Measurements from ENCODE around the gene RAB32.

Gene RAB32

DNA sequence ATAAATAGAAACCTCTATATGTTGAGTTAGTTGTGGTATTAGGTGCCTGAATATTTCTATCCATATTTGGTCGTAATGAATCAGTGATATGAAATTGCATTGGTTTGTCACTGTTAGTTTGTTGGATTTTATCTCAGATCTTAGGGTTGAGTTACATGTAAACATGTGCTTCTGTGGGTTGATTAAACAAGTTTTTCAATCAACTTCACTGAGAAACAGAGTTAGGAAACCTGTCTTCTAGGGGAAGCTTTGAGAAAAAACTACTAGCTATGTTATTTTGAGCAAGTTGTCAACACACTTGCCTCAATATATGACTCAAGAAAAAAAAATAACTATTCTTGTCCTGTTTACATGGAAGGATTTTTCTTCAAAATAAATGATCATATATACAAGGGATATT is 40.3 kb downstream of the RAB32 start:
- DNase-seq: no peak

DNA sequence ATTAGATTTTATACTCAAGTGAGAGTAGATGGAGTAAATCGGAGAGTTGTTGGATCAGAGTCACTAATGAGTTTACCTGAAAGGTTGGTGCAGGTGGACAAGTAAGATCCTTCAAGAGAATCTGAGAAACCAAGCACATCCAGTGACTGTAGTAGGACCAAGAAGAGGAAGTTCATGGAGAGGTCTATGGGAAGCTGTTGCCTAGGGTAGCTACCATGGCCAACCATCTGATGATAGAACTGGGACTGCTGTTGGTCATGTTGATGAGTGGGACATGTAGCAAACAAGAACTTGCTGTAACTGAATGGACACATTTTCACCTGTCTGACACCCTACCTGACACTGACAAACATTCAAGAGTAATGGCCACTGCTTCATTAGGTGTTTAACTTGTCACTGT is 43.8 kb downstream of the RAB32 start:
- DNase-seq: no peak

DNA sequence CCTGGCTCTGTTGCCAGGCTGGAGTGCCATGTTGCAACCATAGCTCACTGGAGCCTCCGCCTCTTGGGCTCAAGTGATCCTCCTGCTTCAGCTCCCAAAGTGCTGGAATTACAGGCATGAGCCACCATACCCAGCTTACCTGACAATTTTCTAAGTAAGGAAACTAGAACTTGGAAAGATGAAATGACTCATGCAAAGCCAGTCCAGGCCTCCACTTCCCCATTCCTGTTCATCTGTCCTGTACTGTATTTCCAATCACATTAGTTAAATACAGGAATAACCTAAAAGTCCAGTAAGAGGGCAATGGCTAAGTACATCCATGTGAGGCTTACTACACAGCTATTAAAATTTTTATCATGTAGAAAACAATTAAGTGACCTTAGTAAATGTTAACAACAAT is 46.9 kb downstream of the RAB32 start:
- no peak for DNase-seq

DNA sequence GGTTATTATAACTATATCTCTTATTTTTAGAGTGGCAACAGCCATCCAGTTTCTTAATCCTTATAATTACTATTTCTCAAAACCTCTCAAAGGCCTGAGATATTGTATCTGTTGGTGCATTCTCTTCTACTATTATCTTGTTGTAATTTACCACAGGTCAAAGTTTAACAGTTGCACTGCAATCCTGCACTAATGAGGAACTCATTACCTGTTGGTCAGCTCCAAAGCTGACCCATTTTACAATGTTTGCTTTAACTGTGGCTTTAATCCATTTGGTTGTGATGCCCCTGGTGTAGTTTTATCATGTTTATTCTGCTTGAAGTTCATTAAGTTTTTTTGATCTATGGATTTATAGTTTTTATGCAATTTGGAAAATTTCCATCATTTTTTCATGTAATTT is 48.8 kb downstream of the RAB32 start:
- no peak for DNase-seq

DNA sequence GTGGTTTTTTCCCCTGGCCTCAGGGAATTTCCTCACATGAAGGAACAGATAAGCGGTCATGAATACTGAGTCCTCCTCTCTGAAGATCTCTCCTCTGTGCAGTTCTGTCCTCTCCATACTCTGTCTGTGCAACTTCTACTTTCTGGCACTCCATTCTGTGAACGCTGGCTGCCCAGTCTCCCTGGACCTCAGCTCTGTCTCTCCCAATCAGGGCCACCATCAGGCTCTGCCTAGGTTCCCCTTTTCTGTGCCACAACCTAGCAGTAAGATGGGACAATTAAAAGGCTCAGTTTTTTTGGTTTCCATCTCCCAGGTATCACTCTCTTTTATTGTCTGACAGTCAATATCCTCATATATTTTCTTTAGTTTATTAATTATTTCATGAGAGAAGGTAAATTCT is 50.4 kb downstream of the RAB32 start:
- no peak for DNase-seq

DNA sequence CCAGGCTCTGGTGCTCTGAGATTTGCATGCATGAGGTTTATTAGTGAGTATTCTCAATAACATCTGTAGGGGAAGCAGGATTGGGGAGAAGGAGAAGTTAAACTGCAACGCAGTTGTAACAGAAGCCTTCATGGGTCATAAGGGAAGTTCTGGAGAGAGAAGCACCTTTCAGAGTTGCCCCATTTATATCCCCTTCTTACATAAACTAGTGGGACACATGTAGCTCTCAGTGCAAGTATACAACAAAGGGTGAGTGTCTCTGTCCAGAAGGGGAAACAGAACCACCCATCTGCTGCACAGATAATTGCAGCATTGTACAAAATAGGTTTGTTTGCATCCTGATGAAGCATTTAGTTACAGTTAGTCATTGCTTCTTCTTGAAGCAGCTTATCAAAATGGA is 50.9 kb downstream of the RAB32 start:
- DNase-seq: no peak

DNA sequence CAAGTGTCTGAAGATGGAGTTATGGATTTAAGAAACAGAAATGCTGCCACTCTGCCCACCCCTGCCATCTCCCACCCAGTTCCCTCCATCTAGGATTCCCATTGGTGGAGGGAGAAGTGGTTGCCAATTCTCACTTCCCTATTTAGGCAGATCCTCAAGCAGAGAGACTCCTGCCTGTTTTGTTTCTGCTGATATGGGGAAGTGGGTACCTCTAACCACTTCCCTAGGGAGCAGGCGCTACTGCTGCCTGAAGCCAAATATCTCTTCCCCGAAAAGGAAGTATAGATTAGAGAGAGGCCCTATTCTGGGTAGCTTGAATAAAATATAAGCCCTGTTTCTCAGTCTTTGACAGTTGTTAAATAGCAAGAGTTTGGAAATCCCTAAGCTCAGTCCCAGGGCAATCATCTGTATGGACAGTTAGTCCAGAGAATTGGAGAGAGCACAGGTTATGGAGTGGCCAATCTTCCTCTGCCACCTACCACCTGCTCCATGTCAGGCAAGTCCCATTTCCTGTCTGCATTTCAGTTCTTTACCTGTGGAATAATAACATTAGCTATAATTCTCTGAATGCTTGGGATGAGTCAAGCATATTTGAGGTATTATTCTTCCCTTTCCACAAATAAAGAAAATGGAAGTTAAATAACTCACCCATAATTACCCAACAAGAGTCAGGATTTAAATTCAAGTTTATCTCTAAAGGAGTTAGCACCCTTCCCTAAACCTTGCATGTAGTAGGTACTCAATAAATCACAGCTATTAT is 52.5 kb downstream of the RAB32 start:
- DNase-seq: no peak

DNA sequence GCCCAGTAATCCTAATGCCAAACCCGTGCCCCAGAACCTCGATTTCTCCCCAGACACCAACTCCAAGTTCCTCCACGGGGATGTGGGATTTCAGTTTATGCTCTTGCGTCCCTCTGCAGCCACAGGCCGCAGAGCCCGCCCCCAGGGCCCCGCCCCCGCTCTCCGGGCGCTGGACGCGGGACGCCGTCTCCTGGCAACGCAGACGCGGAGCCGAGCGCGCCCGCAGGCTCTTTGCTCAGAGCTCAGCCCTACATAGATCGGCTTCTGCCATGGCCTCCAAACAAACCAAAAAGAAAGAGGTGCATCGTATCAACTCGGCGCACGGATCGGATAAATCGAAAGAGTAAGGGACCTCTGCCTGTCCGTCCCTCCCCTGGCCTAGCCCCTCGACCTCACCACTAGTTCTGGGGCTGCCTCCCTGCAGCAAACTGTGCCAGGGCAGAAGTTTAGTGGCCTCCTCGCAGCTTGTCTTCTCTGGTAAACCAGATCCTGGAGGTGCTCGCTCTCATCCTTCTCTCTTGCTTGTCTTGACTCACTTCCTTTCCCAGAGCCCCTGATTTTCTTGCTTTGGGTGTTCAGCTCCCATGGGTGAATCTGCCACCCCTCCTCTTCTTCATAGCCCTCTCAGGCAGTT is 55.3 kb downstream of the RAB32 start, which contains the start of gene ADGB:
Gene ADGB, plus strand, starts transcription at position 201 of the 634 bp plus-strand sequence. Its CDS starts 69 bp downstream, at position 270.
- DNase-seq: no peak

DNA sequence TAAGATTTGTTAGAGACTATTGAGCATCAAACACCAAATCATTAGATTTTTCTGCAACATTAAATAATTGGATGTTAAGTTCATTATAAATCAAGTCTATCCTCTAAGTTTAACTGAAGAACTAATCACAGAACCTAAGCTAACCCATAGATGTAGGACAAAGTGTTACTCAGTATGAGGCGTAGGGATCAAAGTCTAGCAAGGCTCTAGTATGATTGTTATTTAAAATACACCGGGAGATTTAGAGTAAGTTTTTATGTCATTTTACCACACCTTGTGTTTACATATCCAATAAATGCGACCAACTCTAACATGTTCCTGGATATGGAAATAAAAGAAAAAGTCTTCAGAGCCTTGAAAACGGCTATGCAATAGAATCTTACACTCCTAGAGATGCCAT is 57.7 kb downstream of the RAB32 start:
- no peak for DNase-seq

DNA sequence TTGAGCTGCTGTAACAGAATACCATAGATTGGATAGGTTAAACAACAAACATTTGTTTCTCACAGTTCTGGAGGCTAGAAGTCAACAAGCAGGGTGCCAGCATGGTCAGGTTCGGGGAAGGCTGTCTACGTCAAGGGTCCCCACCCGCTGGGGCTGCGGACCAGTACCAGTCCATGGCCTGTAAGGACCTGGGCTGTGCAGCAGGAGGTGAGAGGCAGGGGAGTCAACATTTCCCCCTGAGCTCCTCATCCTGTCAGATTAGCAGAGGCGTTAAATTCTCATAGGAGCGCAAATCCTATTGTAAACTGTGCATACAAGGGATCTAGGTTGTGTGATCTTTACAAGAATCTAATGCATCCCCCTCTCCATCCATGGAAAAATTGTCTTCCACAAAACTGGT is 58.9 kb downstream of the RAB32 start:
- no peak for DNase-seq

All from activated CD4-positive, alpha-beta T cell treated with anti-CD3 and anti-CD28 coated beads, Interleukin-2, amount 50 U/mL, for 1 hour (primary cell).